ENCODE measurements around the gene CEP70.
A peak's percentile ranks its signal among the peaks of the same experiment; 100 is the strongest.
"Not testable (repeated sequence)": the region's sequence is repeated elsewhere in the genome, so short reads cannot be mapped to it uniquely, and the experiment has no call there.

The CEP70 gene, protein sequence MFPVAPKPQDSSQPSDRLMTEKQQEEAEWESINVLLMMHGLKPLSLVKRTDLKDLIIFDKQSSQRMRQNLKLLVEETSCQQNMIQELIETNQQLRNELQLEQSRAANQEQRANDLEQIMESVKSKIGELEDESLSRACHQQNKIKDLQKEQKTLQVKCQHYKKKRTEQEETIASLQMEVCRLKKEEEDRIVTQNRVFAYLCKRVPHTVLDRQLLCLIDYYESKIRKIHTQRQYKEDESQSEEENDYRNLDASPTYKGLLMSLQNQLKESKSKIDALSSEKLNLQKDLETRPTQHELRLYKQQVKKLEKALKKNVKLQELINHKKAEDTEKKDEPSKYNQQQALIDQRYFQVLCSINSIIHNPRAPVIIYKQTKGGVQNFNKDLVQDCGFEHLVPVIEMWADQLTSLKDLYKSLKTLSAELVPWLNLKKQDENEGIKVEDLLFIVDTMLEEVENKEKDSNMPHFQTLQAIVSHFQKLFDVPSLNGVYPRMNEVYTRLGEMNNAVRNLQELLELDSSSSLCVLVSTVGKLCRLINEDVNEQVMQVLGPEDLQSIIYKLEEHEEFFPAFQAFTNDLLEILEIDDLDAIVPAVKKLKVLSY

DNA sequence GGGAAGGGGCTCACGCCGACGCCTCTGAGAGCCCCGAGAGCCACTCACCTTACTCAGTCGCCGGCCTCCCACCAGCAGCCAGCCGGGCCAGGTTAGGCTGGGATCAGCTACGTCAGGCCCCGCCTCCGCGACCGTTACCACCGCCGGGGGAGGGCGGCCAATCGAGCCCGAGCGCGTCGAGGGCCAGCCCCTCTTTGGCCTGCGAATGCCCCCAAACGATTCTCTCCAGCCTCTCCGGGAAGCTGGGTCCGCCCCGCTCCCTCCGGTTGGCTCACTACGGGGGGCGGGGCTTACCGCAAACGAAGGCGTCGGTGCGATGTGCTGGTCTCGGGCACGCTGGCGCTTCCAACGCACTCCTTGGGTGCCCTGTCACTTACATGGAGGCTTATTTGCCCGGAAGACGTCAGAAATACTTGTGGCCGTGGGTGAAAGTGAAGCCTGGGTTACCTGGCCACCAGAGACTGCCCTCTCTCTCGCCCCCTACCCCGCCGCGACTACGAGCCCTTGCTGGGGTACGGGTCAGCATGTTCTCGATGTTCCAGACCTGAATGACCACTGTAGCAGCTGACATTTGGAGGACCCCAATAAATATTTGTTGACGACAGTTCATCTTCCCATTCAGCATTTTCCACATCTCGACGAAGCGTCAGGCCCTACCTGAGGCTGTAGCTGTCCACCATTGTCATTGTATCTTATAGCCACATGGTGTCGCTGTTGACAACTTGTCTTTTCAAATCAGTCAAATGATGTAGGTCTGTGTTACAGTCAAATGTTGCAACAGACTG lies at the start of gene CEP70:
Gene CEP70, minus strand, starts transcription at position 111 of the 785 bp plus-strand sequence. CDS start 21,333 bp downstream, outside the sequence.
- Mint-ChIP-seq H3K9me3 (no peaks in the 10 kb centered on the region), H3K4me3 (peak within 1 kb of the TSS; percentile 77), H3K27ac (peak within 1 kb of the TSS; percentile 78), H3K4me1 (no peaks in the 10 kb centered on the region), H3K36me3 (peaks cover 5% of the 10 kb centered on the region)
- peak; percentile 75 to 92 for DNase-seq (ENCODE audit: low spot score in 2 of 2)
- ATAC-seq: peak; percentile 95

DNA sequence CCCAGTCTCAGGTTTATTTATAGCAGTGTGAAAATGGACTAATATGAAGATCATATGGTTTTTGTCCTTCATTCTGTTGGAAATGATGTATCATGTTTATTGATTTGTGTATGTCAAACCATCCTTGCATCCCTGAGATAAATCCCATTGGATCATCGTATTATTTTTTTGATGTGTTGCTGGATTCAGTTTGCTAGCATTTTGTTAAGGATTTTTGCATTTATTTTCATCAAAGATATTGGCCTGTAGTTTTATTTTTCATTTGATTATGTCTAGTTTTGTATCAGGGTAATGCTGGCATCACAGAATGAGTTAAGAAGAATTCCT lies 48.8 kb upstream of the CEP70 start:
- H3K4me3 Mint-ChIP-seq: no peak overlapping the region
- no peaks in the 10 kb centered on the region for H3K4me1 Mint-ChIP-seq
- peaks cover 33% of the 10 kb centered on the region for H3K9me3 Mint-ChIP-seq
- ATAC-seq: no peak
- no peak overlapping the region for H3K27ac Mint-ChIP-seq
- no peaks in the 10 kb centered on the region for H3K36me3 Mint-ChIP-seq
- DNase-seq (ENCODE audit: low spot score in 2 of 2): no peak

DNA sequence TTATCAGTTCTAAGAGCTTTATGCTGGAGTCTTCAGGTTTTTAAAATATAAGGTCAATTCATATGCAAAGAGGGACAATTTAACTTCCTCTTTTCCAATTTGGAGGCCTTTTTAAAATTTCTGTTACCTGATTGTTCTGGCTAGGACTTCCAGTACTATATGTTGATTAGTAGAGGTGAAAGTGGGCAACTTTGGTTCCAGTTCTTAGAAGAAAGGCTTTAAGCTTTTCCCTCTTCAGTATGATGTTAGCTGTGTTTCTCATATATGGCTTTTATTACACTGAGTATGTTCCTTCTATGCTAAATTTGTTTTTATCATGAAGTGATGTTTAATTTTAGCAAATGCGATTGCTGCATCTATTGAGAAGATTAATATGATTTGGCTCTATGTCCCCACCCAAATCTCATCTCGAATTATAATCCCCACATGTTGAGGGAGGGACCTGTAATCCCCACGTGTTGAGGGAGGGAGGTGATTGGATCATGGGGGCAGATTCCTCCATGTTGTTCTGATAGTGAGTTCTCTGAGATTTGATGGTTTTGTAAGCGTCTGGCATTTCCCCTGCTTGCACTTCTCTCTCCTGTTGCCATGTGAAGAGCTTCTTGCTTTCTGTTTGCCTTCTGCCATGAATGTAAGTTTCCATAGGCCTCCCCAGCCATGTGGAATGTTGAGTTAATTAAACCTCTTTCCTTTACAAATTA lies 48.3 kb upstream of the CEP70 start:
- Mint-ChIP-seq H3K9me3 (peaks cover 35% of the 10 kb centered on the region), H3K4me3 (no peak overlapping the region)
- no peak for ATAC-seq

DNA sequence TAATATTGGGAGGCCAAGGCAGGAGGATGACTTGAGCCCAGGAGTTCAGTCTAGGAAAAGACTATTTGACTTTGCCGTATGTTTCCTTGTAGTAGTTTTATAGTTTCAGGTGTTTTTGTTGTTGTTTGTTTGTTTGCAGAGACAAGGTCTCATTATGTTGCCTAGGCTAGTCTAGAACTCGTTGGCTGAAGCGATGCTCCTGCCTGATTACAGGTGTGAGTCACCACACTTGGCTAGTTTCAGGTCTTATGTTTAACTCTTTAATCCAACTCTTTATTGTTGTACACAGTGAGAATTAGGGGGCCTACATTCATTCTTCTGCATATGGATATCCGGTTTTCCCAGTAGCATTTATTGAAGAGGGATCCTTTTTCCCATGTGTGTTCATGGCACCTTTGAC lies 46.5 kb upstream of the CEP70 start:
- no peak for DNase-seq (ENCODE audit: low spot score in 2 of 2)
- Mint-ChIP-seq H3K9me3 (peaks cover 27% of the 10 kb centered on the region), H3K27ac (no peak overlapping the region), H3K4me3 (no peak overlapping the region), H3K36me3 (no peaks in the 10 kb centered on the region), H3K4me1 (no peaks in the 10 kb centered on the region)
- no peak for ATAC-seq

More for the DNA sequence above, 48.3 kb upstream of the CEP70 start:
- no peaks in the 10 kb centered on the region for H3K36me3 Mint-ChIP-seq
- H3K27ac Mint-ChIP-seq: no peak overlapping the region
- no peaks in the 10 kb centered on the region for H3K4me1 Mint-ChIP-seq
- DNase-seq (ENCODE audit: low spot score in 2 of 2): no peak

DNA sequence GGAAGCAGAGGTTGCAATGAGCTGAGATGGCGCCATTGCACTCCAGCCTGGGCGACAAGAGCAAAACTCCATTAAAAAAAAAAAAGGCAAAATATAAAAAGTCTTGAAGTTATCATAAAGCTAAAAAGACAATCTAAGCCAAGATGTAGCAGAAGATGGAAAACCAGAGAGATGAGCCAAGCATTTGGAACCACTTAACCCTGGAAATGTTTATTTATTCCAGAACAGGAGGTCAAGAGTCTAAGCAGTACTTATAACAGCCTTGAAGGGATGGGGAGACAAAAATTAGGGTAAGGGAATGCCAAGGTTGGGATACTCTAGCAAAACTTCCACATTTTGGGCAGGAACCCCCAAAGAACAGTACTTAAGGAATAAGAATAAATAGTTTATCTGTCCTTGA lies 44.6 kb upstream of the CEP70 start:
- H3K36me3 Mint-ChIP-seq: no peaks in the 10 kb centered on the region
- H3K4me1 Mint-ChIP-seq: no peaks in the 10 kb centered on the region
- H3K27ac Mint-ChIP-seq: no peak overlapping the region
- ATAC-seq: no peak
- peaks cover 19% of the 10 kb centered on the region for H3K9me3 Mint-ChIP-seq
- no peak overlapping the region for H3K4me3 Mint-ChIP-seq
- no peak for DNase-seq (ENCODE audit: low spot score in 2 of 2)

DNA sequence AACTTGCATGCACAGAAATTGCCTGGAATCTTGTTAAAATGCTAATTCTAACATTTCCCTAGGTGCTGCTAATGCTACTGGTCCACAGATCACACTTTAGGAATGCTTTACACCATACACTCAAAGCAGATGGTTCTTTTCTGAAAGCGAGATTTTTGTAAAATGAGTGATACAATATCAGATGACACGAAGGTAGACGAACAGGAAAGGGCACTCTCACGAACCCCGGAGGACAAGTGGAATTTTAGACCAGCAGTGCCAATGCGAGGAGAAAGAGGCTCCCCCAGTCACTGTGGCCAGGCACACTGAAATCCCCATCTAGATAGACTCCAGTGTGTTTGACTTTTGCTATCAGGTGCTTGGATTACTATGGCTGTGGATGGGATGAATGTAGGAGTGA lies 35.5 kb upstream of the CEP70 start:
- Mint-ChIP-seq H3K9me3 (no peaks in the 10 kb centered on the region), H3K4me1 (no peaks in the 10 kb centered on the region), H3K27ac (no peak overlapping the region), H3K4me3 (no peak overlapping the region), H3K36me3 (no peaks in the 10 kb centered on the region)
- DNase-seq (ENCODE audit: low spot score in 2 of 2): no peak
- ATAC-seq: no peak

DNA sequence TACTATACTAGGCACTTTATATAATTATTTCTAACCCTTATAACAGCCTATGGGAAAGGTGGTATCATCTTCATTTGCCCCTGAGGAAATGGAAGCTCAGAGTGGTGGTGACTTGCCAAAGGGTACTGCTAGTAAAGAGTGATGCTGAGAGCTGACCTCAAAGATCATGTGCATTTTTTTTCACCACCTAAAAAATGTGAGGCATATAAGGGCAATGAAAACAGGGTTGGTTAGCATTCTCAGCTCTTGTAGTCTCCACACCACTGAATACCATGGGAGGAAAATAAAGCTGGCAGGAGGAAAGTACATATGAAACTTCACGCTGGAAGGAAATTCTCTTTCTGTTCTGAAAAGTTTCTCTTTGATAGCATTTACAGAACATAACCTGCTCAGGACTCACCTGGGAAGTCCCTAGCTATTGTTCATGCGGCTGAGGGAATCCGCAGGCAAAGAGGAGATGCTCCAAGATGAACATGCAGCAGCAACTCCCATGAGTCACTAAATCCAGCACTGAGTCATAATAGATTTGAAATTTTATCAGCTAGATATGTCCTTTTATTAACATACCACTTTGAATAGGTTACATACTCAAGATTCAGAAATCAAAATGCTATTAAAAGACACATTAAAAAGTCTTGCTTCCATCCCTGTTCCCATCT lies 31.8 kb upstream of the CEP70 start:
- no peaks in the 10 kb centered on the region for H3K9me3 Mint-ChIP-seq
- H3K4me1 Mint-ChIP-seq: no peaks in the 10 kb centered on the region
- ATAC-seq (no peak), DNase-seq (ENCODE audit: low spot score in 2 of 2) (no peak)
- no peak overlapping the region for H3K27ac Mint-ChIP-seq
- no peaks in the 10 kb centered on the region for H3K36me3 Mint-ChIP-seq
- H3K4me3 Mint-ChIP-seq: no peak overlapping the region

DNA sequence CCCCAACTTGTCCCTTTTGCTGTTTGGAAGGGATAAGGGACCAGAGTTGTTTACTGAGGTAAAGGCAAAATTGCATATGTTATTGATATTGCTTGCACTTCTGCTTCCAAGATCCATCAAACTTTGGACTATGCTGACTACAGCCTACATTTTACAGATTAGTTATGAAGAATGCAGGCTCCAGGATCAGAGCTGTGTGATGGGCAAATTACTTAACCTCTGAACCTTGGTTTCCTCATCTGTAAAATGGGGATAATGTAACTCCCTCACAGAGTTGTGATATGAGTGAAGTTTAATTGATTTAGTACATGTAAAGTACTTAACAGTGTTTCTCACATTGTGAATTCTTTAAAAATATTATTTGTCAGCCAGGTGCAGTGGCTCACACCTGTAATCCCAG lies 30.5 kb upstream of the CEP70 start:
- DNase-seq (ENCODE audit: low spot score in 2 of 2): no peak
- Mint-ChIP-seq H3K4me3 (no peak overlapping the region), H3K36me3 (no peaks in the 10 kb centered on the region), H3K9me3 (no peaks in the 10 kb centered on the region), H3K27ac (no peak overlapping the region), H3K4me1 (no peaks in the 10 kb centered on the region)
- no peak for ATAC-seq

DNA sequence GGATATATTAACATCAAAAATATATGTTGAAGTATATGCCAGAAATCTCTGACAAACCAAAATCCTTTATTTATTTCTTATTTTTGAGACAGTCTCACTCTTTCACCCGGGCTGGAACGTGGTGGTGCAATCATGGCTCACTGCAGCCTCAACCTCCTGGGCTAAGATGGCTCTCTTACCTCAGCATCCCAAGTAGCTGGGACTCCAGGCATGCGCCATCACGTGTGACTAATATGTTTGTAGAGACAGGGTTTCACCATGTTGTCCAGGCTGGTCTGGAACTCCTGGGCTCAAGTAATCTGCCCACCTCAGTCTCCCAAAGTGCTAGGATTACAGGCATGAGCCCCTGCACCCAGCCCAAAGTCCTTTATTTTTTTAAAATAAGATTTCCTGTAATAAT lies 26.4 kb upstream of the CEP70 start:
- DNase-seq (ENCODE audit: low spot score in 2 of 2) (no peak), ATAC-seq (no peak)
- Mint-ChIP-seq H3K4me1 (no peaks in the 10 kb centered on the region), H3K4me3 (no peak overlapping the region), H3K9me3 (no peaks in the 10 kb centered on the region), H3K27ac (no peak overlapping the region), H3K36me3 (no peaks in the 10 kb centered on the region)

DNA sequence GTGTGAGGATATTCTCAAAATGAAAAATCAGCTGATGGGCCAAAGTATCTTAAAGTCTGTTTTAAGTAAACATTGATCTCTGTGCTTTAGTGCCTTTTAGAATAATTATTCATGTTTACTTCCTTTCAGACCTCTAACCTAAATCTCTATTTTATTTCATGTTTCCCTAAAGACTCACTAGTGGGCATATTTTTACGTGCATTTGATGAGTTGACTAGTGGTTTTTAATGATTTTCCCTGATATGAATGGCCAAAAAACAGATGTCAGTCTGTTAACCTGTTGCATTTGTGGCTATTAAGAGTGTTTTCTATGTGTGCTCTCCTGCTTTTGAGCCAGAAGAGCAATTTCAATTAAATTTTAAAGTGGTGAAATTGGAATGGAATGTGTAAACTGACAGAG lies 21.4 kb upstream of the CEP70 start:
- H3K4me1 Mint-ChIP-seq: no peaks in the 10 kb centered on the region
- no peak for ATAC-seq
- H3K27ac Mint-ChIP-seq: no peak overlapping the region

DNA sequence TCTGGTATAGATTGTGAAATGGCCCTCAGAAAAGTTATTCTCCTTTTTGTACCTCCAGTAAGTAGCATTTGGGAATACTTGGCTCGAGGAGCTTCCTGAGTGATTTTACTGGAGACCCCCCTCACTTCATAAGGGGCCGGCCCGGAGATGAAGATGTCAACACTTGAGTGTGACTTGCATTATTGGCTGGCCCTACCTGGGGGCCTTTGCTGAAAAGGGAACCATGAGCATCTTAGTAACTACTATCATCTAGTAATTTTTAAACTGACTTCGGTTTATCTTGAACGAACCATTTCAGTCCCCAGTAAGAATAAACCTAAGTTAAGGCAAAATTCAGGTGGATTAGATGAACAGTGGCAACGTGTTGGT lies 15.8 kb upstream of the CEP70 start:
- H3K36me3 Mint-ChIP-seq: peaks cover 15% of the 10 kb centered on the region
- peaks cover 15% of the 10 kb centered on the region for H3K4me1 Mint-ChIP-seq
- no peak for ATAC-seq
- peak overlapping the region; percentile 94 for H3K27ac Mint-ChIP-seq
- no peak for DNase-seq (ENCODE audit: low spot score in 2 of 2)
- peak overlapping the region; percentile 74 for H3K4me3 Mint-ChIP-seq
- no peaks in the 10 kb centered on the region for H3K9me3 Mint-ChIP-seq

More for the DNA sequence above, 21.4 kb upstream of the CEP70 start:
- Mint-ChIP-seq H3K36me3 (no peaks in the 10 kb centered on the region), H3K9me3 (no peaks in the 10 kb centered on the region), H3K4me3 (no peak overlapping the region)
- no peak for DNase-seq (ENCODE audit: low spot score in 2 of 2)

DNA sequence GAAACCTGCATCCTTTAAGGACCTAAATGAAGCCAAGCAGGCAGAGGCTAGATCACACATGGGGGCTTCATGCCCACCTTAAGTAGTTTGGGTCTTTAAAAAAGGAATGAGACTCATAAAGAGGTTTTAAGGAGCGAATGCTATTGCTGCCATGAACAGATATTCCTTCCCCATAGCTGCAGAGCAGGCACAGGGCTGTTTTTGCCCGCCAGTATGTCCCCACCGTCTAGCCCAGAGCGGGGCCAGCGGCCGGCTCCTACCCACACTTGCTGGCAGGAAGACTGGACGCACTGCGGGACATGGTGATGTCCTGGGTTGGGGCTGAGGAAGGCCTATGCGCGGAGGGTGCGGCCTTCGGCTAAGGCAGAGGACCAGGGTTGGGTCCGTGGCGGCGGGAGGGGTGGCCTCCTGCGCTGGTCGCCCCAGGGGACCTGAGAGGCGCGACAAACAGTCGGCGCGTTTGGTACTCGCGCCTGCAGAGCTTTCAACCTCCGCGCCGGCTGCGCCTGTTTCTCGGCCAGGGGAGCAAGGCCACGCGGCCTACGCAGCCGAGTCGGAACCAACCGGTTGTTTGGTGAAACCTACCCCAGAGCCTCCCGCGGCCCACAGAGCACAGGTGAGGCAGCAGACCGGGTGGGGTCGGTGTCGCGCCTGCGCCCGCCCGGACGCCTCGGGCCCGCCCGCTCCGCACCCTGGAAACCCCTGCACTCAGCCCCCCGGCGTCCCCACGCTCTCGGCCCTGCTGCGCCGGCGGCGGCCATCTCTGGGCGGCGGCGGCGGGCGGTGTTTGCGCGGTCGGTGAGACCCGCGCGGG lies 14.5 kb upstream of the CEP70 start, which contains the start of gene FAIM:
Gene FAIM, plus strand, starts transcription at position 450 of the 814 bp plus-strand sequence. CDS start 10,956 bp downstream, outside the sequence.
- DNase-seq (ENCODE audit: low spot score in 2 of 2) (peak; percentile 63 to 89), ATAC-seq (peak; percentile 83)
- Mint-ChIP-seq H3K27ac (peak within 1 kb of the TSS; percentile 94), H3K36me3 (peaks cover 15% of the 10 kb centered on the region), H3K4me1 (peaks cover 15% of the 10 kb centered on the region), H3K4me3 (peak within 1 kb of the TSS; percentile 74), H3K9me3 (no peaks in the 10 kb centered on the region)

DNA sequence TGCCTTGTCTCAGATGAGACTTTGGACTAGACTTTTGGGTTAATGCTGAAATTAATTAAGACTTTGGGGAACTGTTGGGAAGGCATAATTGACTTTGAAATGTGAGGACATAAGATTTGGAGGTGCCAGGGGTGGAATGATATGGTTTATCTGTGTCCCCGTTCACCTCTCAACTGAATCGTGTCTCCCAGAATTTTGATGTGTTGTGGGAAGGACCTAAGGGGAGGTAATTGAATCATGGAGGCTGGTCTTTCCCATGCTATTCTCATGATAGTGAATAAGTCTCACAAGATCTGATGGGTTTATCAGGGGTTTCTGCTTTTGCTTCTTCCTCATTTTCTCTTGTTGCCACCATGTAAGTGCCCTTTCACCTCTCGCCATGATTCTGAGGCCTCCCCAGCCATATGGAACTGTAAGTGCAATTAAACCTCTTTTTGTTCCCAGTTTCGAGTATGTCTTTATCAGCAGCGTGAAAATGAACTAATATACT lies 10.1 kb upstream of the CEP70 start:
- H3K4me1 Mint-ChIP-seq; H3K4me3 Mint-ChIP-seq; ATAC-seq; H3K9me3 Mint-ChIP-seq; H3K36me3 Mint-ChIP-seq; H3K27ac Mint-ChIP-seq; DNase-seq (ENCODE audit: low spot score in 2 of 2): not testable (repeated sequence)

DNA sequence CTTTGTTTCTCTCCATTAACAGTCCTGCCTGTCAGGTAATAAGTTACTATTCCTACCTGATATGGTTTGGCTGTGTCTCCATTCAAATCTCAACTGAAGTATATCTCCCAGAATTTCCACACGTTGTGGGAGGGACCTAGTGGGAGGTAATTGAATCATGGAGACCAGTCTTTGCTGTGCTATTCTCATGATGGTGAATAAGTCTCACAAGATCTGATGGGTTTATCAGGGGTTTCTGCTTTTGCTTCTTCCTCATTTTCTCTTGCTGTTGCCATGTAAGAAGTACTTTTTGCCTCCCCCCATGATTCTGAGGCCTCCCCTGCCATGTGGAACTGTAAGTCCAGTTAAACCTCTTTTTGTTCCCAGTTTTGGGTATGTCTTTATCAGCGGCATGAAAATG lies 7.6 kb upstream of the CEP70 start:
- not testable (repeated sequence) for H3K4me1 Mint-ChIP-seq; H3K9me3 Mint-ChIP-seq; DNase-seq (ENCODE audit: low spot score in 2 of 2); H3K4me3 Mint-ChIP-seq; H3K27ac Mint-ChIP-seq; ATAC-seq; H3K36me3 Mint-ChIP-seq

Data from stimulated activated effector memory CD8-positive, alpha-beta T cell treated with anti-CD3 and anti-CD28 coated beads, Interleukin-12 subunit alpha, Interleukin-12 subunit beta, amount 100 ng/mL, for 72 hours (primary cell).